SK-N-SH treated with all-trans-retinoic acid at 6 μM for 48 hours (cell line): ENCODE data around the gene PBX1.

Source experiments
- ATAC-seq: fragments of 200-7000 bp; cut with Tn5 transposase; 3 replicates; pipeline ENCODE4 v1.9.1; 2020; ENCODE audit warnings: mild to moderate bottlenecking, moderate library complexity
- BACH2 ChIP-seq: fragments of 250-450 bp; sonication (Bioruptor Pico); IDR thresholded peaks from 2 replicates; pipeline ENCODE4 v1.9.0; 2021; ENCODE audit warnings: mild to moderate bottlenecking, borderline replicate concordance
- CSDC2 ChIP-seq: fragments of 250-450 bp; sonication (Bioruptor Pico); IDR thresholded peaks from 2 replicates; pipeline ENCODE4 v1.5.0; 2020; ENCODE audit warnings: mild to moderate bottlenecking, moderate library complexity
- ESRRG ChIP-seq: fragments of 250-450 bp; sonication (Bioruptor Pico); IDR thresholded peaks from 2 replicates; pipeline ENCODE4 v1.6.1; 2021; ENCODE audit warnings: mild to moderate bottlenecking
- ISL1 ChIP-seq: fragments of 250-450 bp; sonication (Bioruptor Pico); IDR thresholded peaks from 2 replicates; pipeline ENCODE4 v2.1.2; 2022; ENCODE audit warnings: mild to moderate bottlenecking, moderate library complexity
- OSR1 ChIP-seq: fragments of 250-450 bp; sonication (Bioruptor Pico); IDR thresholded peaks from 2 replicates; pipeline ENCODE4 v1.8.0; 2022; ENCODE audit warnings: moderate library complexity, mild to moderate bottlenecking, inconsistent platforms
- PPARA ChIP-seq: fragments of 250-450 bp; sonication (Bioruptor Pico); IDR thresholded peaks from 2 replicates; pipeline ENCODE4 v1.5.0; 2020; ENCODE audit warnings: mild to moderate bottlenecking, borderline replicate concordance
- RARB ChIP-seq: fragments of 250-450 bp; sonication (Bioruptor Pico); IDR thresholded peaks from 2 replicates; pipeline ENCODE4 v1.8.0; 2021; ENCODE audit warnings: mild to moderate bottlenecking, moderate library complexity
- SNAI2 ChIP-seq: fragments of 250-450 bp; sonication (Bioruptor Pico); IDR thresholded peaks from 2 replicates; pipeline ENCODE4 v1.5.0; 2020; ENCODE audit warnings: mild to moderate bottlenecking, moderate library complexity
- TCF4 ChIP-seq: fragments of 250-450 bp; sonication (Bioruptor Pico); IDR thresholded peaks from 2 replicates; pipeline ENCODE4 v1.8.0; 2021; ENCODE audit warnings: mild to moderate bottlenecking, moderate library complexity, borderline replicate concordance
- TOX ChIP-seq: fragments of 250-450 bp; sonication (Bioruptor Pico); IDR thresholded peaks from 2 replicates; pipeline ENCODE4 v1.8.0; 2021; ENCODE audit warnings: mild to moderate bottlenecking, moderate library complexity, borderline replicate concordance
- ZC3H10 ChIP-seq: fragments of 250-450 bp; sonication (Bioruptor Pico); IDR thresholded peaks from 2 replicates; pipeline ENCODE4 v1.5.1; 2021; ENCODE audit warnings: mild to moderate bottlenecking, moderate library complexity
- ZFP3 ChIP-seq: fragments of 250-450 bp; sonication (Bioruptor Pico); IDR thresholded peaks from 2 replicates; pipeline ENCODE4 v1.5.0; 2020; ENCODE audit warnings: mild to moderate bottlenecking, moderate library complexity
- ZFP30 ChIP-seq: fragments of 450-650 bp; formaldehyde crosslinking; IDR thresholded peaks from 2 replicates; pipeline ENCODE4 v1.5.0; 2022; ENCODE audit warnings: mild to moderate bottlenecking, moderate library complexity
- ZNF565 ChIP-seq: fragments of 450-650 bp; formaldehyde crosslinking; conservative IDR thresholded peaks from 2 replicates; pipeline ENCODE4 v1.5.0; 2020; ENCODE audit warnings: low read depth, mild to moderate bottlenecking, moderate library complexity
- ZNF70 ChIP-seq: fragments of 450-650 bp; formaldehyde crosslinking; IDR thresholded peaks from 2 replicates; pipeline ENCODE4 v1.5.0; 2020; ENCODE audit warnings: mild to moderate bottlenecking, moderate library complexity
- ZNF8 ChIP-seq: fragments of 450-650 bp; formaldehyde crosslinking; IDR thresholded peaks from 2 replicates; pipeline ENCODE4 v1.5.0; 2020; ENCODE audit warnings: mild to moderate bottlenecking, moderate library complexity
- TF ChIP-seq, protein P1 (sequence below): fragments of 250-450 bp; sonication (Bioruptor Pico); IDR thresholded peaks from 2 replicates; pipeline ENCODE4 v1.5.1; 2020; ENCODE audit warnings: low read depth, mild to moderate bottlenecking, moderate library complexity
- TF ChIP-seq, protein P2 (sequence below): fragments of 250-450 bp; sonication (Bioruptor Pico); IDR thresholded peaks from 2 replicates; pipeline ENCODE4 v1.5.1; 2021; ENCODE audit warnings: mild to moderate bottlenecking, moderate library complexity
- TF ChIP-seq, protein P3 (sequence below): fragments of 250-450 bp; sonication (Bioruptor Pico); IDR thresholded peaks from 2 replicates; pipeline ENCODE4 v1.8.0; 2020; ENCODE audit warnings: mild to moderate bottlenecking, moderate library complexity, borderline replicate concordance
- TF ChIP-seq, protein P4 (sequence below): fragments of 250-450 bp; sonication (Bioruptor Pico); IDR thresholded peaks from 2 replicates; pipeline ENCODE4 v1.5.0; 2020; ENCODE audit warnings: mild to moderate bottlenecking, moderate library complexity

The PBX1 gene

DNA sequence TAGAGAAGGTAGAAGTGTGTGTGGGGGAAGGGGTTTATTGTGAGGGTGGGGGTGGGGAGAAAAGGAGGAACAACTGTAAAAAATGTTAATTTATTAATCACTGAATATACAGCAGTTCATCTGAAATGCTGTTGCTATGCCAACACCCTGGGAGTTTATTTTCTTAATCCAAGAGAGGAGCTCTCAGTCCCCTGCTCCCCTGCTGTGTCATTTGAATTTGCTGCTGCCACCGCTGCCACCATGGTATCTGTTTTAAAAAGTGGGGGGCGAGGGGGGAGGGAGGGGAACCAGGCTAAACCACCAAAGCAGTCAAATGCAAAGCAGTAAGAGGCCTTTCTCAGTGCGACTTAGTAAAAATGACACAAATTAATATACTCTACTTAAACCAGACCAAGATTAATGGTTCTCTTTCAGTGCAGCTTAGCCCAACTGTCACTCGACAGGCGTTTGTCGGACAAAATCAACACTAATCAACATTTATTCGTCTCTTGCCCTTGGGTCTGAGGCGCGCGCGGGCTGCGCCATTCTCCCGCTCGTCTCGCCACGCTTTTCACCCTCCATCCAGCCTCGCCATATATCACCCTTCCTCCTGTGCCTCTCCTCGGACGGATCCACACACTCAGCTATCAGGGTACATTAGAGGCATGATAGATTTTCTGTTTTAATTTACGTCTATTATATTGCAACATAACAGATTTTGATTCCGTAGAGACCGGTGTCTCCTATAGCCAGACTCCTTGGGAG lies 76.2 kb downstream of the PBX1 start (continued):
- no peak for TF ChIP-seq RARB (CRISPR knock-in tag)

DNA sequence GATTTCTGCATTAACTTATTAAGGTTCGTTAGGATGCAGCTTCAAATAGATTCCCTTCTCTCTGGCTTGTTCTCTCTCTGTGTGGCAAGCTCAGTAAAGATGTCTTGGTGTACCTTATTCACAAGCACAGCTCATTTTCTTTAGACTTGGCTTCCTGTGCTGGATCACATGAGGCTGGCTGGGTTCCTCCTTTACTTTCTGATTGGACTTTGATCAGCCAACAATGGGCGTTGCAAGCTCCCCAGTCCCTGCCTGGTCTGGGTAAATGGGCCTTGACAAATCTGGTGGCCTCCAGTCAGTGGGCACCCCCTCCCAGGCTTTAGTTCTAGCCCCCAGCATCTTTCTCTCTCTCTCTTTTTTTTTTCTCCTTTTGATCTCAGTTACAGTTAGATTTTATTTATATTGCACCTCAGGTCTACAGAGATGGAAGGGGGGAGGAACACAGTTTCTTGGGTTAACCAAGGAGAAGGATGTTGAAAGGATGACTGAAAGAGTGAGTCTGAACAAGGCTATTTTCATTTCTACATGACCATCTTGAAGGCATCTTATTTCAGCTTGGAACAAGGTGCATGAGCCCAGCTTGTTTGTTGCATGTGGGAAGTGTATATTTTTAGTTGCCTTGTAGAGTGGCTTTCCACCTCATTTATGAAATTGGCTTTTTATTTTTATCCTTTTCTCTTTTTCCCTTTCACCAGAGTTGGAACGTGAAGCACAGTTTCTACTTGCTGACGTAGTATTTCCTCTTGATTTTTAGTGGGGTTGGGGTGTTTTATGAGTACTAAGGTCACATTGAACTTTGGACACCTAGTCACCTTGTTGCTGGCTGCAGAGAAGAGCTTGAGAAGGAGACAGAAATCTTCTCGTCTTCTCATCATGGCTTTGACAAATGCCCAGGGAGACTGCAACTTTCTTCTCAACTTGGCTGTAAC lies 77.1 kb downstream of the PBX1 start:
- TF ChIP-seq ZNF8 (CRISPR knock-in tag) (no peak), ESRRG (no peak)
- ATAC-seq, result no peak

DNA sequence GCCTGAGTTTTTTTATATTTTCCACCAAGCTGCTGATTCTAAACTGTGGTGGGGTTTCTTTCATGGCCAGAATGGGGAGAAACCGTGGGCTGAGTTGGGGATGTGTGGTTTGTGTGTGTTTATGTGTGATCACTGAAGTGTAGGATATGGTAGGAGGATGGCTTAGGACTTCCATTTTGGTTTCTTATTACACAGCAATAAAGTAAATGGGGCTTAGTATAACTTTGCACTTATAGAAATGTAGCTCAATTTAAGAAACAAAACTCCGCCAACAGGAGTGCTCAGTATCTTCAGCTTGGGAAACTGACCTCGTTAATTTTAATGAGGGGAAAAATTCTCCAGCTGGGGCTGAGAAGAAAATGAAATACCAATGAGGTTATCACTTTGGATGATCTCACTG lies 77.8 kb downstream of the PBX1 start:
- TF ChIP-seq, protein P1, sequence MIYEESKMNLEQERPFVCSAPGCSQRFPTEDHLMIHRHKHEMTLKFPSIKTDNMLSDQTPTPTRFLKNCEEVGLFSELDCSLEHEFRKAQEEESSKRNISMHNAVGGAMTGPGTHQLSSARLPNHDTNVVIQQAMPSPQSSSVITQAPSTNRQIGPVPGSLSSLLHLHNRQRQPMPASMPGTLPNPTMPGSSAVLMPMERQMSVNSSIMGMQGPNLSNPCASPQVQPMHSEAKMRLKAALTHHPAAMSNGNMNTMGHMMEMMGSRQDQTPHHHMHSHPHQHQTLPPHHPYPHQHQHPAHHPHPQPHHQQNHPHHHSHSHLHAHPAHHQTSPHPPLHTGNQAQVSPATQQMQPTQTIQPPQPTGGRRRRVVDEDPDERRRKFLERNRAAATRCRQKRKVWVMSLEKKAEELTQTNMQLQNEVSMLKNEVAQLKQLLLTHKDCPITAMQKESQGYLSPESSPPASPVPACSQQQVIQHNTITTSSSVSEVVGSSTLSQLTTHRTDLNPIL (CRISPR knock-in tag), result no peak
- TF ChIP-seq, protein P2, sequence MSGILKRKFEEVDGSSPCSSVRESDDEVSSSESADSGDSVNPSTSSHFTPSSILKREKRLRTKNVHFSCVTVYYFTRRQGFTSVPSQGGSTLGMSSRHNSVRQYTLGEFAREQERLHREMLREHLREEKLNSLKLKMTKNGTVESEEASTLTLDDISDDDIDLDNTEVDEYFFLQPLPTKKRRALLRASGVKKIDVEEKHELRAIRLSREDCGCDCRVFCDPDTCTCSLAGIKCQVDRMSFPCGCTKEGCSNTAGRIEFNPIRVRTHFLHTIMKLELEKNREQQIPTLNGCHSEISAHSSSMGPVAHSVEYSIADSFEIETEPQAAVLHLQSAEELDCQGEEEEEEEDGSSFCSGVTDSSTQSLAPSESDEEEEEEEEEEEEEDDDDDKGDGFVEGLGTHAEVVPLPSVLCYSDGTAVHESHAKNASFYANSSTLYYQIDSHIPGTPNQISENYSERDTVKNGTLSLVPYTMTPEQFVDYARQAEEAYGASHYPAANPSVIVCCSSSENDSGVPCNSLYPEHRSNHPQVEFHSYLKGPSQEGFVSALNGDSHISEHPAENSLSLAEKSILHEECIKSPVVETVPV (CRISPR knock-in tag), result no peak
- TF ChIP-seq ZFP3 (no peak), TCF4 (no peak), SNAI2 (CRISPR knock-in tag) (no peak), CSDC2 (CRISPR knock-in tag) (no peak), PPARA (CRISPR knock-in tag) (no peak), ZNF70 (CRISPR knock-in tag) (no peak), OSR1 (no peak), ISL1 (CRISPR knock-in tag) (no peak), BACH2 (CRISPR knock-in tag) (no peak), ZC3H10 (no peak), ZNF565 (CRISPR knock-in tag) (no peak), RARB (CRISPR knock-in tag) (no peak), ESRRG (no peak), ZFP30 (CRISPR knock-in tag) (no peak), TOX (CRISPR knock-in tag) (no peak)
- TF ChIP-seq, protein P3, sequence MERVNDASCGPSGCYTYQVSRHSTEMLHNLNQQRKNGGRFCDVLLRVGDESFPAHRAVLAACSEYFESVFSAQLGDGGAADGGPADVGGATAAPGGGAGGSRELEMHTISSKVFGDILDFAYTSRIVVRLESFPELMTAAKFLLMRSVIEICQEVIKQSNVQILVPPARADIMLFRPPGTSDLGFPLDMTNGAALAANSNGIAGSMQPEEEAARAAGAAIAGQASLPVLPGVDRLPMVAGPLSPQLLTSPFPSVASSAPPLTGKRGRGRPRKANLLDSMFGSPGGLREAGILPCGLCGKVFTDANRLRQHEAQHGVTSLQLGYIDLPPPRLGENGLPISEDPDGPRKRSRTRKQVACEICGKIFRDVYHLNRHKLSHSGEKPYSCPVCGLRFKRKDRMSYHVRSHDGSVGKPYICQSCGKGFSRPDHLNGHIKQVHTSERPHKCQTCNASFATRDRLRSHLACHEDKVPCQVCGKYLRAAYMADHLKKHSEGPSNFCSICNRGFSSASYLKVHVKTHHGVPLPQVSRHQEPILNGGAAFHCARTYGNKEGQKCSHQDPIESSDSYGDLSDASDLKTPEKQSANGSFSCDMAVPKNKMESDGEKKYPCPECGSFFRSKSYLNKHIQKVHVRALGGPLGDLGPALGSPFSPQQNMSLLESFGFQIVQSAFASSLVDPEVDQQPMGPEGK (CRISPR knock-in tag), result no peak
- TF ChIP-seq, protein P4, sequence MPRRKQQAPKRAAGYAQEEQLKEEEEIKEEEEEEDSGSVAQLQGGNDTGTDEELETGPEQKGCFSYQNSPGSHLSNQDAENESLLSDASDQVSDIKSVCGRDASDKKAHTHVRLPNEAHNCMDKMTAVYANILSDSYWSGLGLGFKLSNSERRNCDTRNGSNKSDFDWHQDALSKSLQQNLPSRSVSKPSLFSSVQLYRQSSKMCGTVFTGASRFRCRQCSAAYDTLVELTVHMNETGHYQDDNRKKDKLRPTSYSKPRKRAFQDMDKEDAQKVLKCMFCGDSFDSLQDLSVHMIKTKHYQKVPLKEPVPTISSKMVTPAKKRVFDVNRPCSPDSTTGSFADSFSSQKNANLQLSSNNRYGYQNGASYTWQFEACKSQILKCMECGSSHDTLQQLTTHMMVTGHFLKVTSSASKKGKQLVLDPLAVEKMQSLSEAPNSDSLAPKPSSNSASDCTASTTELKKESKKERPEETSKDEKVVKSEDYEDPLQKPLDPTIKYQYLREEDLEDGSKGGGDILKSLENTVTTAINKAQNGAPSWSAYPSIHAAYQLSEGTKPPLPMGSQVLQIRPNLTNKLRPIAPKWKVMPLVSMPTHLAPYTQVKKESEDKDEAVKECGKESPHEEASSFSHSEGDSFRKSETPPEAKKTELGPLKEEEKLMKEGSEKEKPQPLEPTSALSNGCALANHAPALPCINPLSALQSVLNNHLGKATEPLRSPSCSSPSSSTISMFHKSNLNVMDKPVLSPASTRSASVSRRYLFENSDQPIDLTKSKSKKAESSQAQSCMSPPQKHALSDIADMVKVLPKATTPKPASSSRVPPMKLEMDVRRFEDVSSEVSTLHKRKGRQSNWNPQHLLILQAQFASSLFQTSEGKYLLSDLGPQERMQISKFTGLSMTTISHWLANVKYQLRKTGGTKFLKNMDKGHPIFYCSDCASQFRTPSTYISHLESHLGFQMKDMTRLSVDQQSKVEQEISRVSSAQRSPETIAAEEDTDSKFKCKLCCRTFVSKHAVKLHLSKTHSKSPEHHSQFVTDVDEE (CRISPR knock-in tag), result no peak
- TF ChIP-seq, all 23 proteins: peak for 0
- no peak for ATAC-seq
